HG02943 (cell line): Measurements from ENCODE around the gene WDR86.

Experiments
- ATAC-seq: cut with Tn5 transposase; IDR thresholded peaks from one replicate; pipeline ENCODE4 v1.9.1; 2021; ENCODE audit warnings: mild to moderate bottlenecking, low read depth, moderate library complexity; ENCODE audit not compliant: unreplicated experiment

Gene WDR86

GRCh38 chr7:151334628-151335027, 75.2 kb downstream of the WDR86 start:
- ATAC-seq = no peak
